ENCODE measurements around the gene GABBR2.
"Not testable (repeated sequence)": the region's sequence is repeated elsewhere in the genome, so short reads cannot be mapped to it uniquely, and the experiment has no call there.

Gene GABBR2

DNA sequence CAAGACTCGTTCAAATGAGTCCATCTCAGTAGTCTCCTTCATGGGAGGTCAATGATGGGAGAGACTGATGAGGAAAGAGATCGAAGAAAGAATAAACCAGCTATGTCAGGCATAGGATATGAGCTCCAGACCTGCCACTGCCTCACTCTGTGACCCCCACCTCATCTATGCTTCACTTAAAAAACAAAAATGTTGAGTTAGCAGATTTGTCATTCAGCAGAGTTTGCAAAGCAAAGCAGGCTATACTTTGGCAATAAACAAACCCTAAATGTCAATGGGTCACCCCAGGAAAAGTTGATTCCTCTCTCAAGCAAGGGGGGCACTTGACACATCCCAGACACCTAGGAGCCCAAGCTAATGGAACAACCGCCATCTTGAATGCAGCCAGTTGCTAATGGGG is 117.0 kb downstream of the GABBR2 start:
- DNase-seq: no peak

GRCh38 chr9:98590101-98590500 is 118.6 kb downstream of the GABBR2 start:
- no peak for DNase-seq

GRCh38 chr9:98589102-98589501 is 119.6 kb downstream of the GABBR2 start:
- DNase-seq: no peak

GRCh38 chr9:98584853-98585438 is 123.8 kb downstream of the GABBR2 start:
- not testable (repeated sequence) for DNase-seq

- DNase-seq: no peak
These were observed 124.7 kb downstream of the GABBR2 start for GRCh38 chr9:98584059-98584458.

GRCh38 chr9:98583417-98583816 is 125.3 kb downstream of the GABBR2 start:
- DNase-seq: no peak

GRCh38 chr9:98580956-98581355 is 127.8 kb downstream of the GABBR2 start:
- no peak for DNase-seq

DNA sequence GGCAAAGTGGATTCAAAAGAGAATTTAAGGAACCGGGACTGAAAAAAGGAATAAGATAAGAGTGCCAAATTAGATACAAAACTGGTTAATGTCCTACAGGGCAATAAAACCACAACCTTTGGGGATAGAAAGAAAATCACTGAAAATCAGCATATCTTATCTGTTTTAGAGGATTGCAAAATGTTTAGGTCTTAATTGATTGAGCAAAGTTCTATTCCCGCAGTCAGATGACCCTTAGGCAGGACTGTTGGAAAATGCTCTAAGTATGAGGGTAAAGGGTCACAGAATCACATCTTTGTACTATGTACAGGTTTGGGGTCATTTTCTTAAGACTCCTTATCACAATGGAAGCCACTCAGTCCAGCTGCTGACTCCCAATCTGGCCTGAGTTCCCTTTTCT is 129.0 kb downstream of the GABBR2 start:
- no peak for DNase-seq

- no peak for DNase-seq
These were observed 131.3 kb downstream of the GABBR2 start for GRCh38 chr9:98577446-98577845.

DNA sequence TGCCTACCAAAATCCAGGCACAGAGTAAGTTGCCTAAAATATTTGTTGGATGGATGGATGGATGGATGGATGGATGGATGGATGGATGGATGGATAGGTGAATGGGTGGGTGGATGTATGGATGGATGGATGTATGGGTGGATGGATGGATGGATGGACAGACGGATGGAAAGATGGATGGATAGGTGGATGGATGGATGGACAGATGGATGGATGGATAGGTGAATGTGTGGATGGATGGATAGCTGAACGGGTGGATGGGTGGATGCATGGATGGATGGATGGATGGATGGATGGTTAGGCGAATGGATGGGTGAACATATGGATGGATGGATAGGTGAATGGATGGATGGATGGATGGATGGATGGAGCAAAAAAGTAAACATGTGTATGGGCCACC is 131.9 kb downstream of the GABBR2 start:
- DNase-seq: no peak

GRCh38 chr9:98576354-98576753 is 132.4 kb downstream of the GABBR2 start:
- DNase-seq: no peak

DNA sequence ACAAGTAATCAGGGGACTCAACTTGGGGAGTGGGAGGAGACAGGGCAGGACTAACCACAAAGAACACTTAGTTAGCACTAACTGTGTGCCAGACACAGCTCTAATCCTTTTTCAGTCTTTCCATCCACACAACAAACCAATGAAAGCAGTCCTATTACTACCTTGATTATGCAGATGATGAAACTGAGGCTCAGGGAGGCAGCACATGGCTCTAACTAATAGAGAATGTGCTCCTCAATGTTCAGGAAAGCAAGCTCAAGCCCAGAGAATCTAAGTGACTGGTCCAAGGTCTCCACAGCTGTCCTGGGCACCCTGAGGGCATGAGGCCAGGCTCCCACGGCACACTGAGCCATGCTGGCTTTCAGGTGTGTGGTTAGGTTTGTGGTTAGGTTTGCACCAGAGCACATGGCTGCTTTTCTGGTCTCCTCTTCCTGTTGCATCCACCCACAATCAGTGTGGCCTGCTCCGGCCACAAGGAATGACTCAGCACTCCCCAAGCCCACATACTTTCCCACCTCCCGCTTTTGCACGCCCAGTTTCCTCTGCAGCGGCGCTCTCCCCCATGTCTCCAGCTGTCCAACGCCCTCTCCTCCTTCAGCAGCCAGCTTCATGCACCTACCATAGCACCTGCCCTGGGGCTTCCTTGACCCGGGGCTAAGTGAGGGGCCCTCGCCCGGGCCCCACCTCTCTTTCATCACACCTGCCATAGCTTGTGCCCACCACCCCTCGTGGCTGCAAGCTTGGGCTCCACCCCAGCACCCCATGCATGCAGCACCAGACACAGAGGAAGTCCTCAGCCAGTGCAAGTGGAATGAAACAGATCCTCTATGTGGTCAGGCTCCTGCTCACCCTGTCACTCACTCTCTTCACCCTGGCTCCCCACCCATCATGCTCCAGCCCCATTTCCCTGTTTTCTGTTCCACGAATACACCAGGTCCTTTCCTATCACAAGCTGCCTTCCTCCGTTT is 133.1 kb downstream of the GABBR2 start:
- DNase-seq: no peak

DNA sequence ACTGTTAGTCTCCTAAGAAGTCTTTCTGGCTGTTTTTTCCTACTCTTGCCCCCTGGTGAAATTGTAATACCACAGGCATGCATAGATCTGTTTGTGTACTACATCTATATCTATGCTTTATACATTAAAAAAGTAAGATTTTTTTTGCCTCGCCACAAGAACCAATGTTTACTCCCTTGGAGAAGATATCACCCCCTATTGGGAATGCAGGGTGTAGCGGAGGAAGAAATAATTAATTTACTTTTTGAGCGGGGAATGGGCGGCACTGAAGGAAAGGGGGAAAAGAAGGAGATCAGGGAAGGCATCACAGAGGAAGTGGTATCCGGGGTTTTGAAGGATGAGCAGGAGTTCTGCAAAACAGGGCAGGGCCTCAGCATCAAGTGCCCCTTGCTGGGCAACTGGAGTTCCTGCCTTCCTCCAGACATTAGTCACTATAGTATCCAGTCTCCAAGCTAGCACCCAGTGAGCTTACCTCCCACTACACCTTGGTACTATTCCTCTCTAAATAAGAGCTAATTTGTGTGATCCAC is 134.9 kb downstream of the GABBR2 start:
- DNase-seq: no peak

DNA sequence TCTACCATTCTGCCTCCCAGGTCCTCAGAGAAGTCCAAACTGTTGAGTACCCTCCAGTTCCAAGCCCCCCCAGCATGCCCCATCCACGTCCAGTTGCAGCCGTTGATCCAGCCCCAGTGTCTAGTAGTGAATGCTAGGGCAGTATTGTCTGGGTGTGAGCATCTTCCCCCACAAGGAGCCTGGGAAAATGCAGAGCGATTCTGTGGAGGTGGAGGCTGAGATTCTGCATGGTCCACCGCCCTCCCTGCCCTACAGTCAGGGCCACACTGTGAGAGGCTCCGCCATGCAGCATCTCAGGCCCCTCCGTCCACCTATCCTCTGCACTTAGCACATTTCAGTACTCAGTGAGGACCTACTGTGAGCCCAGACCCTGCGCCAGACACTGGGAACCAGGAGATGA is 135.9 kb downstream of the GABBR2 start:
- DNase-seq: no peak

GRCh38 chr9:98572054-98572627 is 136.6 kb downstream of the GABBR2 start:
- no peak for DNase-seq

GRCh38 chr9:98571643-98572042 is 137.1 kb downstream of the GABBR2 start:
- DNase-seq: no peak

- no peak for DNase-seq
These were observed 137.9 kb downstream of the GABBR2 start for GRCh38 chr9:98570663-98571440.

DNA sequence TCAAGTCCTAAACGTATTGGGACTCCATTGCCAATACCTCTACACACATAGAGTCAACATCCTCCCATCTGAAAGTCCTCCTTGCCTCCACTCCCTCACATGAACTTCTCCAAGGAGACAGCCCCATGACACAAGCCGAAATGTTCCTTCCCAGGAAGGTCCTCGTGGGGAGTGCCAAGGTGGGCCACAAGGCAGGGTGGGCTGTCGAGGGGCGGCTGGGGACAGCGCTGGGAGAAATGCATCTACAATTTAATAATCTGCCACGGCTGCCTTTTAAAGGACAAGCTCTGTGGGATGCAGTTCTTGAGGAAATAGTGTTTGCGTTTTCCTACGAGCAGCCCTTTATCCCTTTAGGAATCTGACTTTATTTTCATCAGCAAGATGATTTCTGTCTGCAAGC is 138.7 kb downstream of the GABBR2 start:
- no peak for DNase-seq

DNA sequence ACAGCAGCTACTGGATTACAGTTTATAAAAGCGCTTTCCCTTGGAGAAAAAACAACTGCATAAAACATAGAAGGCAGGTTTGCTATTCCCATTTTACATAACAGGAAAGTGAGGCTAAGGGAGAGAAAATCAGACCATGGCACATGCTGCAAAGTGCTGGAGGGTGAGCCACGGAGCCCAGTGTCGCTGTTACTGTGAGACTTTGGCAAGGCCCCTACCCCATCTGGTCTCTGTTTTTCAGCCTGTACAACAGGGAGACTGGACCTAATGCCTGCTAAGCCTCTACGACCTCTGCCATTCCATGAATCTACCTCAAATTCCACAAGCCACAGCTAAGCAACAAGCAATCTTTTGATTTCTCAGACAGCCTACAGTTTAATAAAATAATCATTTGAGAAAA is 139.2 kb downstream of the GABBR2 start:
- DNase-seq: no peak

- no peak for DNase-seq
These were observed 139.7 kb downstream of the GABBR2 start for GRCh38 chr9:98568909-98569469.

GRCh38 chr9:98568234-98568908 is 140.4 kb downstream of the GABBR2 start:
- DNase-seq: no peak

Measured in DMS153 (cell line).